ENCODE results near the gene LDHB.
"Not testable (repeated sequence)": the region's sequence is repeated elsewhere in the genome, so short reads cannot be mapped to it uniquely, and the experiment has no call there.

LDHB gene

DNA sequence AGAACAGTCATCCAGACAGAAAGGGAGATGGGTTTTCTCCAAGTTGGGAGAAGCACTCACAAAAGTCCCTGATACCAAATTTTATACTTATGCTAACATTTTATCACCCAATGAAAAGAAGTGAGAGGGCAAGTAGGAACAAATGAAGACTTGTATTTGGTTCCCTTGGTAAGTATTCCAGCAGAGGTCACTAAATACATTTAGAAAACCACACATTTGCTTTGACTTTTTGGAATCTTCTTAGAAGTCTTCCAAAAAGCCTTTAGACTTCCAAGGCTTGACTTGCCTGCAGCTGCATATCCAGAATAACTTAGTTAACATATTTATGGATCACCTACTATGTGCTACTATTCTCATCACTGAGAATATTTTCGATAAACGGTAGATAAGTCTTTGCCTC, 49.9 kb downstream of the LDHB start:
- DNase-seq (ENCODE audit: low read depth) = no peak

DNA sequence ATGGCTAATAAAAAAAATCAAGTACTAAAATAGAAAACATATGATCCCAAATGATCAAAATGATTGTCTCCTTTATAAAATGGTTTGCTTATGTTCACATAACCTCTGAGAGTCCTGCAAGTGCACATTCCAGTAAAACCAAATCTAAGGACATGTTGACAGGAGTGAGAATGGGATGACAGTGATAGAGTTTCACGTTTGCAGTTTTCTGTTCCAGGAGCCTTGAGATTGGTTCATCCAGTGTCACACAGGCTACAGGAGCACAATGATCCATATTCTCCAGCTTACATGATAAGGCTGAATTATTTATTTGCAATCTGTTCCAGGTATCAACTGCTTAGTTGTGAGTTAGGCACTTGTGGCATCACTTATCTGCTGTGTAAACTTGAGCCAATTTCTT, 51.5 kb downstream of the LDHB start:
- DNase-seq (ENCODE audit: low read depth) = no peak

DNA sequence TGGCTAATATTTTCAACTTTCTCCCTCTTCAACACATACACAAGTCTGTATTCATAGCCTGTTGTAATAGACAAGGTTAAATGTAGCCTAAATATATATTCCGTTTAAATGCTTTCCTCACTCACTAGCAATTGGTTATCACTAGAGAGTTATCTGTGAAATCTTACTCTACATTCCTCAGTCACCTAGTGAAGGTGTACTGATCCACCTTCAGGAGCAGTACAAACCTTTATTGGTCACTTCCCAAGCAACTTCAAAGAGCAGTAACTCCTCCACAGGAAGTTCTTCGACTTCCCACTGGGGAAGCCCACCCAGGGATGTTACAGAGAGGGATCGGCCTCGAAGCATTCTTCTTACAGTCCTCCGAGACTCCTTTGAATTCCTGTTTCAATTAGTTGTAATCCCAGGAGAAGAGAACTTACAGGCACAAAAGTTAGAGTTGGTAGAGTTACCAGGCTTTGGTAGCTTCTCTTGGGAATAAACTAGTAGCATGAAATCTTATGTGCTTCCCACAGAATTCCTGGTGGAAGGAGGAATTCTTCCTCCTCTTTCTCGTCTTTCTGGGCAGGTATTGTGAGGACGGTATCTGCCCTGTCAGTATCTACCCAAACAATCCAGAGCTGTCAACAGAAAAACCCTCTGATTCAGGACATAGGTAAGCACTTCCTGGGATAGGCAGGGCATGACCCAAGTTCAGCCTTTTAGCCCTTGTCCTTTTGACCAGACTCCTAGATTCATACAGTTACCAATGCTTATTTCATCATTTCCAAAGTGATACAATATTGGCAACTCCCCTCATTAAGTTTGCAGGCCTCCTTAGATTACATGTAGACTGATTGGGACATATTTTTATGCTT, 53.2 kb downstream of the LDHB start, which contains the start of gene GYS2:
TSS of gene GYS2 (minus strand) at position 603 of the 857 bp plus-strand sequence. CDS start at position 348, 255 bp downstream.
- no peak for DNase-seq (ENCODE audit: low read depth)

DNA sequence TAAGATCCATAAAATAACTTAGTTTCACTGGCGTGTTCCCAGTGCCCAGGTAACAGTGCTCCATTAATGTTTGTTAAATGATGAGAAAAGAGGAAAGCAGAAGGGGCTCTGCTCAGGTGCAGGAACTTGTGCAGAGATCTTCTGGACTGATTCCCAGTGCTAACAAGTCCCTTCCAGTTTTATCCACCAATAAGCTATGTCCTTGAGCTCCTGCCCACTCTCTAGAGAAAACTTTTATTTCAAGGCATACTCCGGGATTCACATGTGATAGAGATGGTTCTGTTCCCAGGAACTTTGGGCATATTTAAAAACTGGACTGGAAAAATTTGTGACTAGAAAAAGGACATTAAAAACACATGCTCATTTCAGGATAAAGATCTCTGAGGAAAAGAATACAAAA, 54.9 kb downstream of the LDHB start:
- DNase-seq (ENCODE audit: low read depth) = no peak

DNA sequence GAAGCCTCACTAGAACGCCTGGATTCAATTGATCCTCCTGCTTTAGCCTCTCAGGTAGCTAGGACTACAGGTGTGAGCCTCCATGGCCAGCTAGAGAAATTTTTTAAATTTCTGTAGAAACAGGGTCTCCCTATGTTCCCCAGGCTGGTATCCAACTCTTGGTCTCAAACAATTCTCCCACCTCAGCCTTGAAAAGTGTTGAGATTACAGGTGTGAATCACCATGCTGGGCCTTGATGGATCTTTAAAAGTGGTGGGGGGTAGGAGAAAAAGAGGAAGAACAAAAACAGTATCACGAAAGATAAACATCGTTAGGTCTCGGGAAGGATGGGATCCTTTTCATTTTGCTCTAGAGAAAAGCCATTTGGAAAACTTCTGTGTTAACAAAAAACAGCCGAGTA, 57.4 kb downstream of the LDHB start:
- DNase-seq (ENCODE audit: low read depth) = no peak

DNA sequence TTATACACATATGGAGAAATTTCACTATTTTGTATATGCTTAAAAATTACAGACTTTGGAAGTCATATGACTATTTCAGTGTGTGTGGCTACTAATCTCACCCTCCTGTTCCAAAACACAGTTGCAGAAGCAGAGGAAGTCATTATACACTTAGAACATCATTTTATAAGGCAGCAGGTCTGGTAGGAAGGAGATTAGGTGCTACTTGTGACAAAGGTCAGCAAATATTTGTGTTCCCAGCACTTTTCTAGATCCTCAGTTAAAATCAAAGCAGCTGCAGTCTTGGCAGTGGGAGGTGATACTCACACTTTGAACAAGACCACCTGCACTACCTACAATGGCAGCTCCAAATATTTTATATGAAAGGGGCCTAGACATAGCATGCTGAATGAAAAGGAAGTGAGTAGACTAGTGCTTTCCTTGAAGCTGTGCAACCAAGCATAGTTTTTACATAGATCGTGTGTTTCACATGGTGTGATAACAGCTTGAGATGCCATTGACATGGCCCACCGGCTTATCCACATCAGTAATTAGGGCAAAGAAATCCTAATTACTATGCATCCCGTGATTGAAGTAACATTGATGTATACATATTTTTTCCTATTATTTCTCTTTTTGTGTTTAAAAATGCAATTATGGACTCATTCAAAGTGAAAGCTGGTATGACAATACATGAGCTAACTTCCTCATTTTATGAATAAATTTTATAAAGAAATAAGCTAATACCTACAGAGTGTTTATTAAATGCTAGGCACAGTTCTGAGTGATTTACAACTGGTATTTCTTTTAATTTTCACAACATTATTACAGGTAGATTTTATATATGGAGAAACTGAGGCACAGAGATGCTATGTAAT, 58.3 kb downstream of the LDHB start:
- no peak for DNase-seq (ENCODE audit: low read depth)

DNA sequence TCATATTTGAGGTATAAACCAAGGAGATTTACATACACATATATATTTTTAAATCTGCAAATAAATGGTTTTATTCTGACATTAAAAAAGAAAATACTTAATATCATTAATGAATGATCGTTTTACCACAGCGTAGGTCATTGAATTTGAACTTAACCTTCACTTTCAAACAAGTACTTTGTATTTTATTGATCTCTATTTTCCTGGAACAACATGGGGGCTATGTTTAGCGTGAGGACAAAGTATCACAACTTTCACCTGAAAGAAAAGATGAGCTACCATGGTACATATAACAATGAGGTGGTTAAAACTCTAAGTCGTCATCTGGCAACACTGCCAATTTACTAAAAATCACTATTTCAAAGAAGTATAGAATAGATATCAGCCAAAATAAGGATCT, 59.0 kb downstream of the LDHB start:
- DNase-seq (ENCODE audit: low read depth) = no peak

DNA sequence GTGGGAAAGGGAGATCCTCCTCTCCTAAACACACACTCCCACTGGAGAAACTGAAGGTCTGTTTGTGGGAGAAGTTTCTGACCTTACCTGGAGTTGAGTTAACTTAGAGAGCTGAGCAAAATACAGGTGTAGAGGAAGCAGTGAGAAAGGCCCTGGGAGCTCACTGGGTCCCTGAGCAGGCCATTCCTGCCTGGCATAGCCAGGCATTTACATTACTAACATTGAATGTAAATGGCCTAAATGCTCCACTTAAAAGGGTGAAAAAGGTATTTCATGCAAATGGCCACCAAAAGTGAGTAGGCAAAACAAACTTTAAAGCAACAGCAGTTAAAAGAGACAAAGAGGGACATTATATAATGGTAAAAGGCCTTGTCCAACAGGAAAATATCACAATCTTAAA, 62.3 kb downstream of the LDHB start:
- DNase-seq (ENCODE audit: low read depth) = not testable (repeated sequence)

DNA sequence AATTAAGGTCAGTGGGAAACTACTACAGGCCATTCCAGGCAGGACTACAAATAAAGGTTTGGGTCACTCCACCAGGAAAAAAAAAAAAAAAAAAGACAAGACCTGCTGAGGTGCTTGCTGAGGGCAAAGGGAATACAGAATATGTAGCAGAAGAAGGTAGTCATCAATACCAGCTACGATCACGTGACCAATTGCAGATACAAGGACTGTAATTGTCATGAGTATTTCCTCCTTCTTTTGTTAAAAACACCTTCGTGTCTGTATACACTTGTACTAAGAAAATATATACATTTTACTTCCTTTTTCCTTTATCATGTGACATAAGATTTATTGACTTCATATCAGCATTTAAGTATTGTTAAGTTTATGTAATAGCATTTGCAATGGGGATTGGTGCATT, 72.2 kb downstream of the LDHB start:
- no peak for DNase-seq (ENCODE audit: low read depth)
